Measurements from ENCODE around the gene C8A.

Gene C8A

GRCh38 chr1:56890229-56890628, 35.6 kb downstream of the C8A start:
- no peak overlapping the region for H3K27ac Mint-ChIP-seq

GRCh38 chr1:56894014-56894413, 39.4 kb downstream of the C8A start:
- Mint-ChIP-seq H3K4me3 (no peak overlapping the region), H3K27ac (no peak overlapping the region), H3K36me3 (no peaks in the 10 kb centered on the region), H3K9me3 (no peaks in the 10 kb centered on the region), H3K4me1 (no peaks in the 10 kb centered on the region), H3K27me3 (no peaks in the 10 kb centered on the region)
- DNase-seq: no peak
- CTCF ChIA-PET: no interaction called here

More at GRCh38 chr1:56890229-56890628, 35.6 kb downstream of the C8A start:
- Mint-ChIP-seq H3K36me3 (no peaks in the 10 kb centered on the region), H3K4me3 (no peak overlapping the region), H3K9me3 (no peaks in the 10 kb centered on the region), H3K4me1 (no peaks in the 10 kb centered on the region), H3K27me3 (no peaks in the 10 kb centered on the region)
- no peak for DNase-seq
- CTCF ChIA-PET: no interaction called here

GRCh38 chr1:56897150-56898004, 42.8 kb downstream of the C8A start:
- CTCF ChIA-PET: no interaction called here
- no peaks in the 10 kb centered on the region for H3K27me3 Mint-ChIP-seq
- no peaks in the 10 kb centered on the region for H3K36me3 Mint-ChIP-seq
- no peak overlapping the region for H3K4me3 Mint-ChIP-seq
- DNase-seq: no peak
- H3K27ac Mint-ChIP-seq: no peak overlapping the region
- H3K9me3 Mint-ChIP-seq: no peaks in the 10 kb centered on the region
- no peaks in the 10 kb centered on the region for H3K4me1 Mint-ChIP-seq

- H3K4me3 Mint-ChIP-seq: no peak overlapping the region
- H3K27ac Mint-ChIP-seq: no peak overlapping the region
- no peak for DNase-seq
- no peaks in the 10 kb centered on the region for H3K9me3 Mint-ChIP-seq
- H3K36me3 Mint-ChIP-seq: no peaks in the 10 kb centered on the region
- no peaks in the 10 kb centered on the region for H3K27me3 Mint-ChIP-seq
- H3K4me1 Mint-ChIP-seq: no peaks in the 10 kb centered on the region
- CTCF ChIA-PET: no interaction called here
Observed at GRCh38 chr1:56898005-56898373, 43.4 kb downstream of the C8A start.

GRCh38 chr1:56898879-56899278, 44.3 kb downstream of the C8A start:
- H3K9me3 Mint-ChIP-seq: no peaks in the 10 kb centered on the region
- H3K4me3 Mint-ChIP-seq: no peak overlapping the region
- no peak for DNase-seq
- H3K4me1 Mint-ChIP-seq: no peaks in the 10 kb centered on the region
- no peaks in the 10 kb centered on the region for H3K27me3 Mint-ChIP-seq
- H3K36me3 Mint-ChIP-seq: no peaks in the 10 kb centered on the region
- H3K27ac Mint-ChIP-seq: no peak overlapping the region
- CTCF ChIA-PET: no interaction called here

DNA sequence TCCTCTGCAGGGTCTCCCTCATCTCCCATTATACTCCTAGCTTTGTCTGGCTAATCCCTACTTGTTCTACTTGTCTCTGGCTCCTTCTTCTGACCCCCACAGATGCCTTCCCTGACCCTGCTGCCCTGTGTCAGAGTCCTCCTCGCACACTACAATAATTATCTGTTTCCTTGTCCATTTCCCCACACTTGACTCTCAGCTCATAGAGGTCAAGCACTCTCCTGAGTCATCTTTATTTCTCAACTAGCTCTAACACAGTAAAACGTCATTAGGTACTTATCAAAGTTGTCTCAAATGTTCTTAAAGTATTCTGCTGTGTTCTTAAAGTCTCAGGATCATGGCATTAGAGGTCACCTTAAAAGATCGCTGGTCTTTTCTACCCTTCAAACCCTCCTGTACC, 47.1 kb downstream of the C8A start:
- Mint-ChIP-seq H3K4me1 (no peaks in the 10 kb centered on the region), H3K27ac (no peak overlapping the region), H3K4me3 (no peak overlapping the region), H3K27me3 (no peaks in the 10 kb centered on the region), H3K9me3 (no peaks in the 10 kb centered on the region), H3K36me3 (no peaks in the 10 kb centered on the region)
- CTCF ChIA-PET: no interaction called here
- DNase-seq: no peak

DNA sequence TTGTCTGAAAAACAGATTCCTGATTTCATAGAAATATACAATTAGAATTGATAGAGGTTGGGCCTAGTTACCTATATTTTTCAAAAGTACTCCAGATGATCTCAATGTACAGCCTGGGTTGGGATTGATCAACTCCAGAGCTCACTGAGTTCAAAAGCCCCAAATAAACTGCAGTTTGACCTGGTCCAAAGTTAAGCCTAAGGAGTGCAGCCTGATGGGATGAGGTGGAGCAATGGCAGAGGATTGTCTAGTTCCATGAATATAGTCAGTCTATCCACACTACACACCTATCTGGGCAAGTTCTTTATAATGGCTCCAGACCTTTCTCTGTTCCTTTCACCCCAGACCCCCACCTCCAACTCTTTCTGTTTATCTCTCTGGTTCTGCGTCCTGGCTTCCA, 49.2 kb downstream of the C8A start:
- CTCF ChIA-PET: no interaction called here
- H3K4me3 Mint-ChIP-seq: no peak overlapping the region
- no peaks in the 10 kb centered on the region for H3K36me3 Mint-ChIP-seq

DNA sequence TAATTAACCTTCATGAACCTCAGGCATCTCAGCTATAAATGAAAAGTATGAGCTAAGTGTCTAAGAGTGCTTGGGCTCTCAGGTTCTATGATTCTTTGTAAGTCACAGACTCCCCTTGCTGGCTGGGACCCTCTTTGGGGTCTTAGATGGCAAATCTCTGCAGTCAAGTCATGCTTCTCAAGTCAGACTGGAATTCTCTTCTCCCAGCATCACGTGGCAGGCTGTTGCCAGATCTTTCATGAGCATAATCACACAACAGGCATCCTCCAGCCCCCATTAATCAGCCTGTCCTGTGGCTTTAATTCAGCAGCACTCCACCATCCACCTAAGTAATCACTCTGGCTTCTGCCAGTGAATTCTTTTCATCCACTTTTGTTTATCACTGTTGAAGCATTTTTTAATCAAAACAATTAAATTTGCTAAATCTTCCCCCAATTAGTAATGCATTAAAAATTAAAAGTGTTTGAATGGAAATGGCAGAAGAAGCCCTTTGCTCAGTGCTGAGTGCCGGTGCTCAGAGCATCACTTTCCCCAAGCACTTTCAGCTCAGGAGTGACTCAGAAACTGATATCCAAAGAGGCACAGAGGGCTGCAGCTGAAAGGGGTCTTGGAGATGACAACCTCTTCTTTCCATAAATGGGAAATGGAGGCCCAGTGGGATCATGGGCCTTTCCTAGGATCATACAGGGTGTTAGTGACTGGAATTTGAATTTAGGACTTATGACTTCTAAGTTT, 50.2 kb downstream of the C8A start:
- Mint-ChIP-seq H3K4me3 (no peak overlapping the region), H3K27me3 (no peaks in the 10 kb centered on the region), H3K36me3 (no peaks in the 10 kb centered on the region), H3K27ac (no peak overlapping the region), H3K9me3 (no peaks in the 10 kb centered on the region), H3K4me1 (no peaks in the 10 kb centered on the region)
- CTCF ChIA-PET: no interaction called here
- no peak for DNase-seq

More for the DNA sequence above, 49.2 kb downstream of the C8A start:
- Mint-ChIP-seq H3K27me3 (no peaks in the 10 kb centered on the region), H3K9me3 (no peaks in the 10 kb centered on the region), H3K4me1 (no peaks in the 10 kb centered on the region), H3K27ac (no peak overlapping the region)
- DNase-seq: no peak

GRCh38 chr1:56905667-56906066, 51.1 kb downstream of the C8A start:
- H3K4me1 Mint-ChIP-seq: no peaks in the 10 kb centered on the region

GRCh38 chr1:56908619-56909221, 54.1 kb downstream of the C8A start:
- no peaks in the 10 kb centered on the region for H3K36me3 Mint-ChIP-seq
- no peak overlapping the region for H3K27ac Mint-ChIP-seq
- no peak for DNase-seq
- H3K9me3 Mint-ChIP-seq: no peaks in the 10 kb centered on the region
- no peaks in the 10 kb centered on the region for H3K4me1 Mint-ChIP-seq
- H3K27me3 Mint-ChIP-seq: no peaks in the 10 kb centered on the region
- CTCF ChIA-PET: no interaction called here
- H3K4me3 Mint-ChIP-seq: no peak overlapping the region

More at GRCh38 chr1:56905667-56906066, 51.1 kb downstream of the C8A start:
- CTCF ChIA-PET: no interaction called here
- Mint-ChIP-seq H3K4me3 (no peak overlapping the region), H3K27ac (no peak overlapping the region), H3K36me3 (no peaks in the 10 kb centered on the region), H3K9me3 (no peaks in the 10 kb centered on the region), H3K27me3 (no peaks in the 10 kb centered on the region)
- no peak for DNase-seq

DNA sequence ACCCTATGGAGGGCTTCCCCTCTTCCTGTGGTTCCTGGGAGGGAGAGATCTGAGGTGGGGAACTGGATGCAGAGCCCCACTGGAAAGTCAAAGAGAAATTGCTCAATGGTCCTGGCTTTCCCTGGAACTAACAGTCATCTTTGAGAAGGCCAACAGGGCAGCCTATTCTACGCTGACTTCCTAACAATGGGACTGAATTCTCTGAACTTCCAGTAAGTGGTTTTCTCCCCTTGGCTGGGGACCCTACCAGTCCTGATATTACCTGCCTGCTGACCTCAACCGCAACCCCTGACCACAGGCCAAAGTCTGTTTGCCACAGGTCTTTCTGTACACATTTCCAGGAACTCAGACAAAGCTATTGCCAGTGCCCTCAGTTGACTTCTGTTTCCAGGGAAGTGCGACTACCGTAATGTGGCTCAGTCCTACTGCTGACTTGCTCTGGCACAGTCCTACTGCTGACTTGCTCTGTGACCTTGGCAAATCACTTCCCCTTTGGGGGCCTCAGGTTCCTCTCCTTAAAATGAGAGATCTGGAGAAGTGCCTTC, 55.9 kb downstream of the C8A start:
- CTCF ChIA-PET: no interaction called here
- Mint-ChIP-seq H3K36me3 (no peaks in the 10 kb centered on the region), H3K9me3 (peaks cover 1% of the 10 kb centered on the region), H3K27ac (no peak overlapping the region), H3K27me3 (no peaks in the 10 kb centered on the region), H3K4me3 (no peak overlapping the region), H3K4me1 (no peaks in the 10 kb centered on the region)
- no peak for DNase-seq

- CTCF ChIA-PET: no interaction called here
- H3K27ac Mint-ChIP-seq: no peak overlapping the region
- H3K27me3 Mint-ChIP-seq: no peaks in the 10 kb centered on the region
- peaks cover 1% of the 10 kb centered on the region for H3K9me3 Mint-ChIP-seq
- no peaks in the 10 kb centered on the region for H3K36me3 Mint-ChIP-seq
- H3K4me3 Mint-ChIP-seq: no peak overlapping the region
- H3K4me1 Mint-ChIP-seq: no peaks in the 10 kb centered on the region
- no peak for DNase-seq
Observed at GRCh38 chr1:56911098-56911938, 56.7 kb downstream of the C8A start.

DNA sequence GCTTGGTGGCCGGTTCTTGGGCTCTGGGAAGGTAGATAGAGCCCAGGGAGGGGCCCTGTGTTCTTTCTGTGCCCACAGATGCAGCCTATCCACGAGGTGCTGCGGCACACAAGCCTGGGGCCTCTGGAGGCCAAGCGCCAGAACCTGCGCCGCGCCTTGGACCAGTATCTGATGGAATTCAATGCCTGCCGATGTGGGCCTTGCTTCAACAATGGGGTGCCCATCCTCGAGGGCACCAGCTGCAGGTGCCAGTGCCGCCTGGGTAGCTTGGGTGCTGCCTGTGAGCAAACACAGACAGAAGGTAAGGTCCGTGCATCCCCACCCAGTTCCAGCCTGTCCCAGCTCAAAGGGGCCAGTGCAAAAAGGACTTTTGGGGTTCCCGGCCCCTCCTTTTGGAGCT, 57.7 kb downstream of the C8A start:
- no peak overlapping the region for H3K27ac Mint-ChIP-seq
- peaks cover 1% of the 10 kb centered on the region for H3K9me3 Mint-ChIP-seq
- no peaks in the 10 kb centered on the region for H3K4me1 Mint-ChIP-seq
- H3K36me3 Mint-ChIP-seq: no peaks in the 10 kb centered on the region
- DNase-seq: no peak
- peaks cover 2% of the 10 kb centered on the region for H3K27me3 Mint-ChIP-seq
- CTCF ChIA-PET: no interaction called here
- H3K4me3 Mint-ChIP-seq: no peak overlapping the region

- Mint-ChIP-seq H3K36me3 (no peaks in the 10 kb centered on the region), H3K4me1 (no peaks in the 10 kb centered on the region), H3K4me3 (no peak overlapping the region), H3K27ac (no peak overlapping the region), H3K9me3 (peaks cover 1% of the 10 kb centered on the region), H3K27me3 (peaks cover 4% of the 10 kb centered on the region)
- DNase-seq: no peak
- CTCF ChIA-PET: no interaction called here
Observed at GRCh38 chr1:56915960-56916359, 61.4 kb downstream of the C8A start.

All from activated naive CD4-positive, alpha-beta T cell treated with anti-CD3 and anti-CD28 coated beads, Interleukin-2, amount 10 ng/mL, durations not matched to agents 7 days and 5 days (primary cell).